H9 (cell line): ENCODE measurements around the gene PXDN. TPM values are rescaled to one million over a fixed set of nuclear protein-coding genes. Genes with fewer than 3 reads are reported as not detected.

Experiments used
- DNase-seq: peaks from one replicate; pipeline ENCODE4 v3.0.0-alpha.2; 2017
- H2AFZ ChIP-seq: one replicate; pipeline ENCODE4 v1.6.1; 2013; ENCODE audit warnings: mild to moderate bottlenecking, low read length, control low read depth, moderate library complexity
- H2AK5ac ChIP-seq: 2 replicates; pipeline ENCODE4 v1.6.1; 2013; ENCODE audit warnings: low read length, control low read depth, mixed read lengths; ENCODE audit not compliant: insufficient read length
- H2BK120ac ChIP-seq: one replicate; pipeline ENCODE4 v1.6.1; 2013; ENCODE audit warnings: low read depth, mild to moderate bottlenecking, low read length, control low read depth, inconsistent platforms; ENCODE audit not compliant: poor library complexity, severe bottlenecking
- H2BK12ac ChIP-seq: 2 replicates; pipeline ENCODE4 v1.6.1; 2013; ENCODE audit warnings: low read length, control low read depth, mixed read lengths, low read depth; ENCODE audit not compliant: insufficient read length
- H2BK15ac ChIP-seq: 2 replicates; pipeline ENCODE4 v1.6.1; 2013; ENCODE audit warnings: low read depth, low read length, control low read depth
- H2BK20ac ChIP-seq: one replicate; pipeline ENCODE4 v1.6.1; 2013; ENCODE audit warnings: low read depth, mild to moderate bottlenecking, low read length, control low read depth, inconsistent platforms; ENCODE audit not compliant: poor library complexity, severe bottlenecking
- H2BK5ac ChIP-seq: 2 replicates; pipeline ENCODE4 v1.6.1; 2013; ENCODE audit warnings: low read length, control low read depth, mixed read lengths; ENCODE audit not compliant: insufficient read length
- H3K14ac ChIP-seq: 2 replicates; pipeline ENCODE4 v1.6.1; 2013; ENCODE audit warnings: low read length, control low read depth; ENCODE audit not compliant: insufficient read depth
- H3K18ac ChIP-seq: 2 replicates; pipeline ENCODE4 v1.6.1; 2013; ENCODE audit warnings: low read depth, mild to moderate bottlenecking, mixed read lengths, low read length, control low read depth; ENCODE audit not compliant: insufficient read length
- H3K23ac ChIP-seq: 2 replicates; pipeline ENCODE4 v1.6.1; 2013; ENCODE audit warnings: low read length, control low read depth, mixed read lengths, low read depth; ENCODE audit not compliant: insufficient read length
- H3K23me2 ChIP-seq: 2 replicates; pipeline ENCODE4 v1.6.1; 2013; ENCODE audit warnings: low read depth, mild to moderate bottlenecking, mixed read lengths, low read length, control low read depth; ENCODE audit not compliant: insufficient read length, poor library complexity, severe bottlenecking
- H3K27ac ChIP-seq: 2 replicates; pipeline ENCODE4 v1.5.1; 2013; ENCODE audit warnings: low read length, control low read depth, mixed read lengths, low read depth; ENCODE audit not compliant: insufficient read length
- H3K27me3 ChIP-seq: 2 replicates; pipeline ENCODE4 v1.6.1; 2013; ENCODE audit warnings: low read length, control low read depth, inconsistent platforms; ENCODE audit not compliant: insufficient read depth
- H3K4ac ChIP-seq: 2 replicates; pipeline ENCODE4 v1.6.1; 2013; ENCODE audit warnings: low read depth, mild to moderate bottlenecking, control low read depth, inconsistent platforms, low read length, moderate library complexity
- H3K4me1 ChIP-seq: 2 replicates; pipeline ENCODE4 v1.6.1; 2013; ENCODE audit warnings: low read length, control low read depth, inconsistent platforms; ENCODE audit not compliant: insufficient read depth
- H3K4me2 ChIP-seq: 2 replicates; pipeline ENCODE4 v1.6.1; 2013; ENCODE audit warnings: low read length, control low read depth, mixed read lengths; ENCODE audit not compliant: insufficient read length, insufficient read depth
- H3K56ac ChIP-seq: 2 replicates; pipeline ENCODE4 v1.6.1; 2013; ENCODE audit warnings: low read depth, mild to moderate bottlenecking, mixed read lengths, low read length, control low read depth; ENCODE audit not compliant: insufficient read length
- H3K79me1 ChIP-seq: 2 replicates; pipeline ENCODE4 v1.6.1; 2013; ENCODE audit warnings: low read depth, mild to moderate bottlenecking, moderate library complexity, low read length, control low read depth, inconsistent platforms; ENCODE audit not compliant: insufficient read depth, poor library complexity, severe bottlenecking
- H3K79me2 ChIP-seq: 2 replicates; pipeline ENCODE4 v1.6.1; 2013; ENCODE audit warnings: low read length, control low read depth, inconsistent platforms; ENCODE audit not compliant: insufficient read depth
- H3K9ac ChIP-seq: 2 replicates; pipeline ENCODE4 v1.6.1; 2013; ENCODE audit warnings: low read length, control low read depth, mixed read lengths; ENCODE audit not compliant: insufficient read length; ENCODE audit errors: extremely low read depth
- H3K9me3 ChIP-seq: one replicate; pipeline ENCODE4 v1.6.1; 2013; ENCODE audit warnings: low read depth, low read length, inconsistent platforms; ENCODE audit not compliant: control insufficient read depth
- H3T11ph ChIP-seq: one replicate; pipeline ENCODE4 v1.6.1; 2013; ENCODE audit warnings: mild to moderate bottlenecking, low read length, control low read depth, inconsistent platforms
- H4K20me1 ChIP-seq: one replicate; pipeline ENCODE4 v1.6.1; 2013; ENCODE audit not compliant: control insufficient read depth, insufficient read length, insufficient read depth
- H4K5ac ChIP-seq: 2 replicates; pipeline ENCODE4 v1.6.1; 2013; ENCODE audit warnings: low read depth, mild to moderate bottlenecking, mixed read lengths, low read length, control low read depth; ENCODE audit not compliant: insufficient read length
- H4K8ac ChIP-seq: replicated peaks from 2 replicates; pipeline ENCODE4 v1.6.1; 2013; ENCODE audit warnings: low read length, control low read depth, mixed read lengths, low read depth; ENCODE audit not compliant: insufficient read length
- H4K91ac ChIP-seq: 2 replicates; pipeline ENCODE4 v1.6.1; 2013; ENCODE audit warnings: low read depth, mild to moderate bottlenecking, moderate library complexity, mixed read lengths, low read length, control low read depth; ENCODE audit not compliant: insufficient read length
- H3K27ac Mint-ChIP-seq, 3 experiments: 2 replicates in 2 of 3; 3 replicates in 1 of 3; pipeline ENCODE4 v1.8.0; 2020 to 2021; ENCODE audit warnings: mixed read lengths in 3 of 3, mild to moderate bottlenecking in 1 of 3, moderate library complexity in 1 of 3
- H3K27me3 Mint-ChIP-seq: 2 replicates; pipeline ENCODE4 v1.8.0; 2021; ENCODE audit warnings: low read depth, mild to moderate bottlenecking, moderate library complexity, mixed read lengths
- H3K36me3 Mint-ChIP-seq, 3 experiments: 2 replicates in 2 of 3; 3 replicates in 1 of 3; pipeline ENCODE4 v1.8.0; 2020 to 2021; ENCODE audit warnings: low read depth in 3 of 3, mixed read lengths in 3 of 3; ENCODE audit not compliant: insufficient read depth in 1 of 3
- H3K4me1 Mint-ChIP-seq, 2 experiments: 2 replicates each; pipeline ENCODE4 v1.8.0; 2020; ENCODE audit warnings: mixed read lengths in 2 of 2
- H3K4me3 Mint-ChIP-seq, 2 experiments: 2 replicates in 1 of 2; 3 replicates in 1 of 2; pipeline ENCODE4 v1.8.0; 2020 to 2021; ENCODE audit warnings: mild to moderate bottlenecking in 2 of 2, mixed read lengths in 2 of 2, moderate library complexity in 1 of 2
- H3K9me3 Mint-ChIP-seq, 2 experiments: 2 replicates in 1 of 2; 3 replicates in 1 of 2; pipeline ENCODE4 v1.8.0; 2020; ENCODE audit warnings: mild to moderate bottlenecking in 2 of 2, mixed read lengths in 2 of 2, moderate library complexity in 1 of 2
- WGBS: extraction: QIAGEN DNeasy Blood & Tissue Kit; methylation state at CpG from one replicate; pipeline ENCODE4 v1.1.7; 2013; ENCODE audit warnings: missing lambda C conversion rate, low lambda C conversion rate, mixed read lengths; ENCODE audit not compliant: insufficient read length; ENCODE audit errors: extremely low coverage; 5-methylcytosine and 5-hydroxymethylcytosine counted together
- total RNA-seq: library from RNA; stranded (reverse); gene quantifications from 2 replicates; pipeline ENCODE4 v1.2.1, GENCODE V29; 2021
- TF ChIP-seq, protein P1 (sequence below): fragments of 200-600 bp; sonication (generic); conservative IDR thresholded peaks from 3 replicates; pipeline ENCODE4 v1.8.0; 2021; ENCODE audit warnings: antibody characterized with exemption, mild to moderate bottlenecking

PXDN gene
- total RNA-seq, 1 experiment from 2014 or later: 146 TPM

DNA sequence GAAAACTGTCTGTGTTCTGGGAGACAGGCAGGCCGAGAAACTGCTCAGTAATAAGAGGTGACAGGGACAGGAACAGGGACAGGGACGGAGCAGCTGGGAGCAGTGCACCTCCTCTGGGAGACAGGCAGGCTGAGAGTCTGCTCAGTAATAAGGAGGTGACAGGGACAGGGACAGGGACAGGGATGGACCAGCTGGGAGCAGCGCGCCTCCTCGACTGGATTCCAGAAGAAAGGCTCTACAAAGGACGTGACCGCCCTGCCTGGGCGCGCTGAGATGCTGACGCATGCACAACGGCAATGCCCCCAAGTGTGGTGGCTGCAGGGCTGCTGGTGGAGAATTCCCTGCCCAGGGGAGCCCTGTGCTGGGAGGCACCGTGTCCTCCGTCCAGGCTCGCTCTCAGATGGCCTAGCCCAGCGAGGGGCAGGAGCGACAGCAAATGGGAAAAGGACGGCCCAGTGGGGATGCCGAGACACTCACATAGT, 44.2 kb upstream of the PXDN start:
- H2AK5ac ChIP-seq: no peak overlapping the region
- H3K18ac ChIP-seq: no peak overlapping the region
- no peak overlapping the region for H4K8ac ChIP-seq
- no peak overlapping the region for H3K4me2 ChIP-seq
- no peak for DNase-seq
- Mint-ChIP-seq H3K36me3 (no peaks in the 10 kb centered on the region), H3K4me1 (peaks cover 12 to 16% of the 10 kb centered on the region in 2 experiments), H3K9me3 (no peaks in the 10 kb centered on the region), H3K4me3 (no peak overlapping the region), H3K27ac (no peak overlapping the region), H3K27me3 (no peaks in the 10 kb centered on the region)
- H2BK120ac ChIP-seq: no peak overlapping the region
- no peaks in the 10 kb centered on the region; the same call in 1 of the 2 replicates for H3K4me1 ChIP-seq
- no peak overlapping the region for H2BK15ac ChIP-seq
- H3K14ac ChIP-seq: peak overlapping the region; percentile 60; the same call in 1 of the 2 replicates
- H3K27me3 ChIP-seq: no peaks in the 10 kb centered on the region
- H3K79me2 ChIP-seq: no peaks in the 10 kb centered on the region
- no peak overlapping the region for H3K27ac ChIP-seq
- no peak overlapping the region for H3K23ac ChIP-seq
- H3K79me1 ChIP-seq: no peaks in the 10 kb centered on the region
- H4K91ac ChIP-seq: no peak overlapping the region
- no peak overlapping the region for H3K4ac ChIP-seq
- H3T11ph ChIP-seq: no peak overlapping the region
- H3K56ac ChIP-seq: no peak overlapping the region
- no peak overlapping the region for H4K5ac ChIP-seq
- TF ChIP-seq, protein P1, sequence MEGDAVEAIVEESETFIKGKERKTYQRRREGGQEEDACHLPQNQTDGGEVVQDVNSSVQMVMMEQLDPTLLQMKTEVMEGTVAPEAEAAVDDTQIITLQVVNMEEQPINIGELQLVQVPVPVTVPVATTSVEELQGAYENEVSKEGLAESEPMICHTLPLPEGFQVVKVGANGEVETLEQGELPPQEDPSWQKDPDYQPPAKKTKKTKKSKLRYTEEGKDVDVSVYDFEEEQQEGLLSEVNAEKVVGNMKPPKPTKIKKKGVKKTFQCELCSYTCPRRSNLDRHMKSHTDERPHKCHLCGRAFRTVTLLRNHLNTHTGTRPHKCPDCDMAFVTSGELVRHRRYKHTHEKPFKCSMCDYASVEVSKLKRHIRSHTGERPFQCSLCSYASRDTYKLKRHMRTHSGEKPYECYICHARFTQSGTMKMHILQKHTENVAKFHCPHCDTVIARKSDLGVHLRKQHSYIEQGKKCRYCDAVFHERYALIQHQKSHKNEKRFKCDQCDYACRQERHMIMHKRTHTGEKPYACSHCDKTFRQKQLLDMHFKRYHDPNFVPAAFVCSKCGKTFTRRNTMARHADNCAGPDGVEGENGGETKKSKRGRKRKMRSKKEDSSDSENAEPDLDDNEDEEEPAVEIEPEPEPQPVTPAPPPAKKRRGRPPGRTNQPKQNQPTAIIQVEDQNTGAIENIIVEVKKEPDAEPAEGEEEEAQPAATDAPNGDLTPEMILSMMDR: no peak
- H3K23me2 ChIP-seq: no peaks in the 10 kb centered on the region
- no peak overlapping the region for H2BK5ac ChIP-seq
- H2BK20ac ChIP-seq: no peak overlapping the region
- no CpG with 5 or more reads among the region's 18 CpGs for WGBS
- no peak overlapping the region for H2BK12ac ChIP-seq
- H3K9me3 ChIP-seq: no peaks in the 10 kb centered on the region
- H2AFZ ChIP-seq: no peak overlapping the region
- no peaks in the 10 kb centered on the region for H4K20me1 ChIP-seq
- H3K9ac ChIP-seq: no peak overlapping the region
